Activated CD4-positive, alpha-beta T cell treated with anti-CD3 and anti-CD28 coated beads for 36 hours (primary cell): ENCODE results near the gene PTPRG. TPM values are rescaled to one million over a fixed set of nuclear protein-coding genes. Genes with fewer than 3 reads are reported as not detected.
A peak's percentile ranks its signal among the peaks of the same experiment; 100 is the strongest.

Experiments
- ATAC-seq: fragments of 200-7000 bp; cut with Tn5 transposase; one replicate; pipeline ENCODE4 v1.10.0; 2021; ENCODE audit warnings: mild to moderate bottlenecking, moderate library complexity
- CTCF ChIA-PET: fragments of 350-600 bp; sonication (Branson Sonifier 250); formaldehyde crosslinking; loops from one replicate; lab custom pipeline; 2021; ENCODE audit warnings: antibody characterized with exemption; lab: Charles Lee
- POLR2A ChIA-PET: fragments of 350-600 bp; sonication (Branson Sonifier 250); formaldehyde crosslinking; loops from one replicate; lab custom pipeline; 2021; ENCODE audit warnings: antibody characterized with exemption, inconsistent platforms; lab: Charles Lee
- DNase-seq: peaks from one replicate; pipeline ENCODE4 v3.0.0-alpha.2; 2020
- H3K27ac Mint-ChIP-seq: one replicate; pipeline ENCODE4 v1.8.0; 2021; ENCODE audit warnings: mixed read lengths
- H3K27me3 Mint-ChIP-seq: one replicate; pipeline ENCODE4 v1.8.0; 2021; ENCODE audit warnings: mixed read lengths
- H3K36me3 Mint-ChIP-seq: one replicate; pipeline ENCODE4 v1.8.0; 2021; ENCODE audit warnings: low read depth, mixed read lengths
- H3K4me1 Mint-ChIP-seq: one replicate; pipeline ENCODE4 v1.8.0; 2021; ENCODE audit warnings: mixed read lengths
- H3K4me3 Mint-ChIP-seq: one replicate; pipeline ENCODE4 v1.8.0; 2021; ENCODE audit warnings: mild to moderate bottlenecking, moderate library complexity, mixed read lengths
- H3K9me3 Mint-ChIP-seq: one replicate; pipeline ENCODE4 v1.8.0; 2021; ENCODE audit warnings: low read depth, mixed read lengths
- intact Hi-C, 2 experiments: fragments of 100-400 bp; cut with DNase I in 1 of 2; cut with micrococcal nuclease in 1 of 2; formaldehyde crosslinking; loops; one replicate each; pipeline versions ENCODE4 v1.14.2 to v1.15.1; 2022 to 2024; cut with DNase I, micrococcal nuclease
- total RNA-seq, 2 experiments: library from RNA; stranded (reverse); gene quantifications; one replicate each; pipeline ENCODE4 v1.2.3, GENCODE V29; 2021

The PTPRG gene
- total RNA-seq = under 1 TPM; 0.32 to 0.33 TPM

DNA sequence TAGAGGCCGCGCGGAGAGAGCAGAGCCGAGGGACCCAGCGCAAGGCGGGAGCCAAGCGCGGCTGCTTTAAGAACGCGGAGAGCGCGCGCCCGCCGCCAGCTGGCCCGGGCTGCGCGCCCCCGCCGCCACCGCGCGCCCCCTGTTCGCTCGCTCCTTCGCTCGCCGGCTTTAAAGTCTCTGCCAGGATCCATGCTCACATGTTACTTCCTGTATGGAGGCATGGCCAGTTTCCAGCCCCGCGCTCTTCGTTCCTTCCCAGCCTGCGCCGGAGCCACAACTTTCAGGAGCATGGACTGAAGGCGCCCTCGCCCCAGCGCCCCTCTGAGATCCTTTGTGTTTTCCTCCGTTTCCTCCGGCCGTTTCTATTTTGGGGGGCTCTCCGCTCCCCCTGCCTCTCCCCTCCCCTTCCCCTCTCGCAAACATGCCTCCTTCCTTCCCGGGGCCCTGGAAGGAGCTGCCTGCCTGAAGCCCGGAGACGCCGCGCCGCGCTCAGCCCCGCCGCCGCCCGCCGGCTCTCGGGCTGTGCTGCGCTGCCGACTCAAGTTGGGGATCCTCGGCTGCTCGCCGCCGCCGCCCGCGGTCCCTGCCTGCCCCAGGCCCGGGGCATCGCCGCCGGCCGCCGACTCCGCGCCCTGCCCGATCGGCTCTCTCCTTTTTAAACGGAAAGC is at the start of gene PTPRG:
PTPRG (plus strand) TSS at position 198 of the 668 bp plus-strand sequence. CDS start 717 bp downstream, outside the sequence.
- H3K36me3 Mint-ChIP-seq = no peaks in the 10 kb centered on the region
- peak; percentile 62 for ATAC-seq
- DNase-seq = peak; percentile 67
- H3K27ac Mint-ChIP-seq = no peak within 1 kb of the TSS
- peak within 1 kb of the TSS; percentile 76 for H3K4me3 Mint-ChIP-seq
- intact Hi-C loops = loop anchor here (2.0 to 10.0 kb wide), 6 partner anchors 41 to 813 kb away; partner anchors contain the start of genes FEZF2 (in 1 of the 2) and FHIT (in 1 of the 2)
- POLR2A ChIA-PET = no interaction called here
- no peaks in the 10 kb centered on the region for H3K9me3 Mint-ChIP-seq
- peaks cover 13% of the 10 kb centered on the region for H3K4me1 Mint-ChIP-seq
- H3K27me3 Mint-ChIP-seq = peaks cover 60% of the 10 kb centered on the region
- CTCF ChIA-PET = no interaction called here

DNA sequence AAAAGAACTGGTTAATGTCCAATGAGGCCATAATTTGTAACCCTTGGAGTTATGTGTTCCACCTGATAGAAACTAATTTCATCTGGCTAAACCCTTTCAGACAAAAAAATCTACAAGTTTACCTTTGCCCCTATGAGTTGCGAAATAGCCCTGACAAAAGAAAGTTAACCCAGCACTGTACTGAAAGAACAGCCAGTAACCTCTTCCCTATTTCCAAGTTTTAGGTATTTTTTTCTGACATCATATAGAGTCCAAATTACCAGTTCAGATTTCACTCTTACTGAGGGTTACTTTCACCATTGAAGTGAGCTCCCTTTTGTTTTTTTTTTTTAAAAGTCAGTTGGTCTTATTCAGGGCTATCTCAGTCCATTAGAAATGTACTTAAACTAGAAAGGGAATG is 42.8 kb upstream of the PTPRG start:
- Mint-ChIP-seq H3K4me3 (no peak overlapping the region), H3K27me3 (peaks cover 2% of the 10 kb centered on the region), H3K27ac (peak overlapping the region; percentile 45), H3K4me1 (peaks cover 33% of the 10 kb centered on the region), H3K9me3 (peaks cover 17% of the 10 kb centered on the region), H3K36me3 (peaks cover 2% of the 10 kb centered on the region)
- ChIA-PET CTCF (interaction anchor here (0.6 kb wide), 1 partner anchor 8 kb away, joined by 4 read pairs; no protein-coding TSS in a partner anchor), POLR2A (no interaction called here)
- intact Hi-C loops = no loop called here
- DNase-seq (no peak), ATAC-seq (no peak)

DNA sequence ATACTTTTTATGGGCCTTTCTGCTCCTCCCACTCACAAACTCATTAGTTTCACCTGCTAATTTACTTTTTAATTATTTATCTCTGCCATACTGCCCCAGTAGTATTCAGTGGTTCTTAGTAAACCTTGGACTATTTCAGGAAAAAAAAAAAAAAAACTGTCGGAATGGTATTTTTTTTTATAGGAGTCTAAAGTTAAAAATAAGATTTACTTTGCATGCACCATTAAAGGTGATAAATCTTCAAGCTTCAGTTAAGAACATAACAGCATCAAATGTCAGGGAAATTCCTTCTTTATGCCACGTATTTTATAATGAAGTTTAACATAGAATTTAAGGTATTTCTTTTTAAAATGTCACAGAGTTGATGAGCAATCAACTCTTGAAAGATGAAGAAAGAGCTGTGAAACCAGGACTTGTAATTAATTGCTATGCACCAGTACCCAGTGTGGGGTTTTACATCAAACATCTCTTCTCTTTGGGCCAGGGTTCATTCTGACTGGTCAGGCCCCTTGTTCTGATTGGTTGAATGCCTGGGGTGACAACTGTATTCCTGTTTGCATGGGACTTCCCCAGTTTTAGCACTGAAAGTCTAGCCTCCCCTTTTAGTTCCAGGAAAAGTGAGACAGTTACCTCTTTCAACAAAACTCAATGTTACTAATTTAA is 40.3 kb upstream of the PTPRG start:
- peak; percentile 99 for ATAC-seq
- peaks cover 36% of the 10 kb centered on the region for H3K4me1 Mint-ChIP-seq
- no peak overlapping the region for H3K4me3 Mint-ChIP-seq
- H3K27ac Mint-ChIP-seq = peak overlapping the region; percentile 83
- H3K9me3 Mint-ChIP-seq = peaks cover 8% of the 10 kb centered on the region
- peak; percentile 80 for DNase-seq
- ChIA-PET POLR2A (no interaction called here), CTCF (interaction anchor here (0.5 to 2.1 kb wide), 3 partner anchors 10 to 1336 kb away, joined by 3 to 5 read pairs (median 3); no protein-coding TSS in a partner anchor)
- intact Hi-C loops = loop anchor here in 1 of 2 experiments (2.0 kb wide), 1 partner anchor 40 kb away; the partner anchor contains the start of gene PTPRG
- H3K36me3 Mint-ChIP-seq = peaks cover 2% of the 10 kb centered on the region
- no peaks in the 10 kb centered on the region for H3K27me3 Mint-ChIP-seq

DNA sequence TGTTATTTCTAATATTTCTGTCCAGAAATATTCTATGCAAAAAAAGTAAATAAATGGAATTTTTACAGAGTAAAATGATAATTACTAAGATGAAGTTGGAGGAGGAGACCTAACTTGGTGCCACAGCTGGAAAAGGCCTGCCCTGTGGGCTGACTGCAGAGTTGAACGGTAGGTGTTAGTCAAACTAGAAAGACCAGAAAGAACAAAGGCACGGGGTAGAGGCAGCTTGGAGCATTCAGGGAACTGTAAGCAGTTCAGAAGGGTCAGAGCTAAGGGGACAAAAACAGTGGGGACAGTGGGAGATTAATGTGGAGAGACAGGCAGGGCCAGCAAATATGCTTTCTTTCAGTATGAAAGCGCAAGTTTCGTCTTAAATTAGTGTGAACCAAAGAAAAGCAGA is 39.3 kb upstream of the PTPRG start:
- Mint-ChIP-seq H3K4me3 (no peak overlapping the region), H3K9me3 (peaks cover 5% of the 10 kb centered on the region), H3K36me3 (peaks cover 2% of the 10 kb centered on the region), H3K27me3 (no peaks in the 10 kb centered on the region), H3K4me1 (peaks cover 36% of the 10 kb centered on the region), H3K27ac (peak overlapping the region; percentile 52)
- no peak for ATAC-seq
- ChIA-PET POLR2A (no interaction called here), CTCF (interaction anchor here (0.5 to 2.1 kb wide), 2 partner anchors 11 to 39 kb away, joined by 3 to 5 read pairs; no protein-coding TSS in a partner anchor)
- DNase-seq = peak; percentile 29
- intact Hi-C loops = no loop called here

DNA sequence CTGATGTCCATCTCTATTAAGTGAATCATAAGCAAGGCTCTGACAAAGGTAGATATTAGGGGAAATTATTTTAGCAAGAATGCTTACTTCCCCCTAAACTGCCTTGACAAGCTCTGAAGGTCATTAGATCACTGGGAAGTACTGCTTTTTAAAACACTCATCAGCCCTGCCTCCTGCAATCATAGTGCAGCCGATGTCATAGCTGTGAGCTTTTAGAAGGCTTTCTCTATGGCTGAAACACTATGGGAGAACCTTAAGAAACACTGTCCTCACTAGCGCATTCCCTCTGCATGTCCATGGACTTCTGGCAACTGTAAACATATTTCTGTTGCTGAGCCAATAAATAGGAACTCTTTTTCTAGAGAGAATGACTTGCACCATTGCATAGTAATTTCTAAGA is 38.7 kb upstream of the PTPRG start:
- peaks cover 5% of the 10 kb centered on the region for H3K9me3 Mint-ChIP-seq
- CTCF ChIA-PET = interaction anchor here (2.1 kb wide), 1 partner anchor 11 kb away, joined by 5 read pairs; no protein-coding TSS in a partner anchor
- H3K27ac Mint-ChIP-seq = peak overlapping the region; percentile 52

DNA sequence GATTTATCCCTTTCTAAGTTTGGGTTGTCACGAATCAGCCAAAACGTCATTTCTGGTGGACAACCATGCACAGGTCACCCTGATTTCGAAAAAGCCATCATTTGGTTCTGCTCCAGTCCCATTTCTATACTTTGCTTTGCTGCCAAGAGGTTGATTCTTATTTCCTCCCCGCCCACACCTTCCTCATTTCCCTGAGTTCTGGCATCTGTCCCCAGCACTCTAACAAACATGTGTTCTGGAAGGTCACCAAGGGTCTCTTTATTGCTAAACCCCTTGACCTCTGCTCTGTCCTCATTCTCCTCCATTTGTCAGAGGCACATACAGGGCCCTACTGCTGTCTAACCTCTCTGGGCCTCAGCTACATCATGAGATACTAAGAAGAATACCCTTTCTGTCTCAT is 36.4 kb upstream of the PTPRG start:
- ATAC-seq (no peak), DNase-seq (no peak)
- Mint-ChIP-seq H3K4me1 (peaks cover 25% of the 10 kb centered on the region), H3K27me3 (no peaks in the 10 kb centered on the region), H3K27ac (no peak overlapping the region), H3K36me3 (no peaks in the 10 kb centered on the region), H3K9me3 (no peaks in the 10 kb centered on the region), H3K4me3 (no peak overlapping the region)
- intact Hi-C loops = no loop called here
- ChIA-PET CTCF (interaction anchor here (1.3 kb wide), 1 partner anchor 663 kb away, joined by 4 read pairs; no protein-coding TSS in a partner anchor), POLR2A (no interaction called here)

More for the DNA sequence above, 38.7 kb upstream of the PTPRG start:
- DNase-seq (no peak), ATAC-seq (no peak)
- intact Hi-C loops = no loop called here
- H3K36me3 Mint-ChIP-seq = peaks cover 2% of the 10 kb centered on the region
- H3K4me3 Mint-ChIP-seq = no peak overlapping the region
- POLR2A ChIA-PET = no interaction called here
- H3K27me3 Mint-ChIP-seq = no peaks in the 10 kb centered on the region
- H3K4me1 Mint-ChIP-seq = peaks cover 36% of the 10 kb centered on the region

DNA sequence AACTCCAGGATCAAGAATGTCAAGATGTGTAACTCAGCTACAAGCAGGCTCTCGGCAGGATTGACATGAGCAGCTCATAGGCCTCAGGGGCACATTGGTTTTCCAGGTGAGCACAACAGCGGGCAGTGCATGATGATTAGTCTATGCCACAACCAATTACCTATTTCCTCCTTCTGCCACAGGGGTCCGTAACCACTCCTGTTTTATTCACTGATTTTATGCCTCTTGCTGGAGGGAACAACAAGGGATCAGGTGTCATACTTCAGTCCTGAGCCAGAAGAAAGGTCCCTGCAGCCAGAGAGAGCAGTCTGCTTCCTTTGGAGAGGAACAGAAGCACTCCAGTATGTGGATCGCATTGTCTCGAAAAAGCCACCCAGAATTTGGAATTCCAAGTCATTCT is 35.1 kb upstream of the PTPRG start:
- ChIA-PET CTCF (no interaction called here), POLR2A (no interaction called here)
- Mint-ChIP-seq H3K4me3 (no peak overlapping the region), H3K27ac (no peak overlapping the region), H3K4me1 (peaks cover 15% of the 10 kb centered on the region), H3K27me3 (no peaks in the 10 kb centered on the region), H3K36me3 (no peaks in the 10 kb centered on the region), H3K9me3 (no peaks in the 10 kb centered on the region)
- intact Hi-C loops = no loop called here
- ATAC-seq = no peak
- DNase-seq = no peak

DNA sequence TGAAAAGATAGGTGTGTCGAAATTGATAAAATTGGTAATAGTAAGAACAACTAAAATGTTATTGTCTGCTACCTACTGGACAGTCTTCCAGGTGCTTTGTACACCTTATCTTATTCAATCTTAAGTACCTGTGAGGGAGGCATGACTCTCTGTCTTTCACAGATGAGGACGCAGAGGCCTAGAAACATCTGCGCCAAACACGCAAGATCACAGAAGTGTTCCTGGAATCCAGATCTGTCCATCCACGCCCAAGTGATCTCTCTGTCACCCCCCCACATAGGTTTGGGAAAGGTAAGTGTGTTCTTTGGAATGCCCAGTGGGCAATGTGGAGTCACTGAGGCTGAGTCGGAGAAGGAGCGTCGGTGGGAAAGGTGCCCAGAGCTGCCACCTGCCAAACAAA is 34.4 kb upstream of the PTPRG start:
- DNase-seq = no peak
- intact Hi-C loops = no loop called here
- Mint-ChIP-seq H3K4me1 (peaks cover 11% of the 10 kb centered on the region), H3K27me3 (peaks cover 2% of the 10 kb centered on the region), H3K9me3 (no peaks in the 10 kb centered on the region), H3K4me3 (no peak overlapping the region), H3K36me3 (no peaks in the 10 kb centered on the region), H3K27ac (no peak overlapping the region)
- ChIA-PET POLR2A (no interaction called here), CTCF (no interaction called here)
- ATAC-seq = no peak

DNA sequence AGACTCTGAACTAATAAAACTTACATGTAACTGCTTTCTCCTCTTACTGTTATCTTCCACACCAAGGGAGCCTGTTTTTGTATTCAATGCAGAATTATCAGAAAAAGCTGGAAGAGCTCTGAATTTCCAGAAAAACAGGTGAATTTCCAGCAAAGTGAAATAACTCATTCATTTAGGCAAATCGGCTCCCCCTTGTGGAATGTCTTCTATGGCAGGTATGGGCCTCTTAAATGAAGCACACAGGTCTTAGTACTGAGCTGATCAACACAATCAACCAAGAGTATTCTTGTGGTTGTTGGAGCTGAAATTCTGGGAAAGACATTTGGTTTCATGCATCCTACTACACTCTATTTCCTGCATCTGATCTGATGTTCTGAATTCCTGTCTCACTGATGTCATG is 31.0 kb upstream of the PTPRG start:
- ChIA-PET CTCF (interaction anchor here (0.6 to 1.6 kb wide), 7 partner anchors 10 to 350 kb away, joined by 3 to 4 read pairs (median 3); no protein-coding TSS in a partner anchor), POLR2A (no interaction called here)
- intact Hi-C loops = no loop called here
- DNase-seq (peak; percentile 20), ATAC-seq (no peak)
- Mint-ChIP-seq H3K4me3 (no peak overlapping the region), H3K27ac (no peak overlapping the region), H3K36me3 (no peaks in the 10 kb centered on the region), H3K4me1 (no peaks in the 10 kb centered on the region), H3K27me3 (peaks cover 2% of the 10 kb centered on the region), H3K9me3 (no peaks in the 10 kb centered on the region)

DNA sequence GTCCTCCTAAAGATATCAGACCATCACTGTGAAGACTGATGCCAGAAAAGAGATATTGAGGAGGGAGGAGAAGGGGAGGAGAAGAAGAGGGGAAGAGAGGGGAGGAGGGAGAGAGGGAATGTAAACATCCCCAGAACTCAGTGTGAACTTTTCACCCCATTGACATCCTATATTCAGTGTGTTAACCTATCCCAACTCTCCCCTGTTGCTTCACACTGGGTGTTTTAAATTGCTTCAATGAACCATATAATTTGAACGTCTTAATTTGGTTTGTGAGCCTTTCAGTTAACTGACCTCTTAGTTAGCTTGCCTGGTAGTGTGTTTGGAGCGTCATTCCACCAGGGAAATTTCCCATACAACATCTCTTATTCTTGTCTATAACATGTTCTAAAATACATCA is 29.8 kb upstream of the PTPRG start:
- ATAC-seq (no peak), DNase-seq (no peak)
- CTCF ChIA-PET = no interaction called here
- Mint-ChIP-seq H3K4me1 (no peaks in the 10 kb centered on the region), H3K9me3 (no peaks in the 10 kb centered on the region), H3K27ac (no peak overlapping the region), H3K4me3 (no peak overlapping the region), H3K36me3 (no peaks in the 10 kb centered on the region), H3K27me3 (peaks cover 2% of the 10 kb centered on the region)
- POLR2A ChIA-PET = no interaction called here
- intact Hi-C loops = no loop called here

DNA sequence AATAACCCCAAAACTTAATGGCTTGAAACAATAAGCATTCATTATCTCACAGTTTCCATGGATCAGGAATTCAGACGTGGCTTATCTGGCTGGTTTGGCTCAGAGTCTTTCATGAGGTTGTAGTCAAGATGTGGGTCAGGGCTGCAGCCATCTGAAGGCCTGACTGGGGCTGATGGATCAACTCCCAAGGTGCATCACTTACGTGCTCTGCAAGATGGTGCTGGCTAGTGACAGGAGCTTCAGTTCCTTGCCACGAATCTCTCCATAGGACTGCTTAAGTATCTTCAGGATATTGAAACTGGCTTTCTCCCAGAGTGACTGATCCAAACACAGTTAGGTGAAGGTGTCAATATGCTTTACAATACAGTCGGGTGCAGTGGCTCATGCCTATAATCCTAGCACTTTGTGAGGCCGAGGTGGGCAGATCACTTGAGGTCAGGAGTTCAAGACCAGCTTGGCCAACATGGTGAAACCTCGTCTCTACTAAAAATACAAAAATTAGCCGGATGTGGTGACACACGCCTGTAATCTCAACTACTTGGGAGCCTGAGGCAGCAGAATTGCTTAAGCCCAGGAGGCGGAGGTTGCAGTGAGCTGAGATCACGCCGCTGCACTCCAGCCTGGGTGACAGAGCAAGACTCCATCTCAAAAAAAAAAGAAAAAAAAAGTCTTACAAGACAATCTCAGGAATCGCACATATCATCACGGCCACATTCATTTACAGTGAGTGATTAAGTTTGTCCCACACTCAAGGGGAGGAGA is 28.5 kb upstream of the PTPRG start:
- Mint-ChIP-seq H3K27ac (no peak overlapping the region), H3K4me1 (no peaks in the 10 kb centered on the region), H3K36me3 (no peaks in the 10 kb centered on the region), H3K27me3 (peaks cover 2% of the 10 kb centered on the region), H3K4me3 (no peak overlapping the region), H3K9me3 (no peaks in the 10 kb centered on the region)
- no peak for DNase-seq
- CTCF ChIA-PET = no interaction called here
- ATAC-seq = no peak
- POLR2A ChIA-PET = no interaction called here
- intact Hi-C loops = no loop called here
